ENCODE results near the gene CDHR5.
"Not testable (repeated sequence)": the region's sequence is repeated elsewhere in the genome, so short reads cannot be mapped to it uniquely, and the experiment has no call there.

The CDHR5 gene

GRCh38 chr11:624705-625635, at the start of gene CDHR5:
TSS of gene CDHR5 (minus strand) at chr11:624955. CDS start at chr11:624902, 53 bp downstream.
- DNase-seq = no peak

GRCh38 chr11:674406-674805, 49.7 kb upstream of the CDHR5 start:
- no peak for DNase-seq

GRCh38 chr11:673866-674265, 49.1 kb upstream of the CDHR5 start:
- DNase-seq = no peak

- DNase-seq = no peak
These were observed 41.0 kb upstream of the CDHR5 start for GRCh38 chr11:665704-666281.

- DNase-seq = no peak
These were observed 40.4 kb upstream of the CDHR5 start for GRCh38 chr11:665062-665703.

GRCh38 chr11:662689-663274, 38.0 kb upstream of the CDHR5 start:
- DNase-seq = peak; percentile 27

GRCh38 chr11:660681-661444, 36.1 kb upstream of the CDHR5 start:
- no peak for DNase-seq

GRCh38 chr11:660281-660680, 35.5 kb upstream of the CDHR5 start:
- DNase-seq = no peak

- no peak for DNase-seq
These were observed 34.9 kb upstream of the CDHR5 start for GRCh38 chr11:659532-660085.

GRCh38 chr11:657691-658126, 33.0 kb upstream of the CDHR5 start:
- no peak for DNase-seq

- no peak for DNase-seq
These were observed 32.1 kb upstream of the CDHR5 start for GRCh38 chr11:656866-657265.

- no peak for DNase-seq
These were observed 31.7 kb upstream of the CDHR5 start for GRCh38 chr11:656426-656825.

GRCh38 chr11:655036-655726, 30.4 kb upstream of the CDHR5 start:
- no peak for DNase-seq

GRCh38 chr11:654444-654843, 29.7 kb upstream of the CDHR5 start:
- DNase-seq = not testable (repeated sequence)

GRCh38 chr11:653837-654236, 29.1 kb upstream of the CDHR5 start:
- DNase-seq = no peak

- not testable (repeated sequence) for DNase-seq
These were observed 28.4 kb upstream of the CDHR5 start for GRCh38 chr11:653136-653535.

GRCh38 chr11:650482-650881, 25.7 kb upstream of the CDHR5 start:
- DNase-seq = no peak

GRCh38 chr11:647672-648158, 23.0 kb upstream of the CDHR5 start:
- DNase-seq = not testable (repeated sequence)

GRCh38 chr11:646214-646613, 21.5 kb upstream of the CDHR5 start:
- DNase-seq = no peak

- no peak for DNase-seq
These were observed 20.8 kb upstream of the CDHR5 start for GRCh38 chr11:645536-645935.

All from CD4-positive, alpha-beta T cell treated with Interleukin-4 for 4 hours (primary cell).